Trophoblast cell (in vitro differentiated cells and primary cell): Measurements from ENCODE around the gene ATP13A3.

Experiments
- DNase-seq, 2 donors: peaks; one replicate each; pipeline ENCODE4 v3.0.0-alpha.2; 2016
- H2AFZ ChIP-seq: 2 replicates; pipeline ENCODE4 v1.6.1; 2013; ENCODE audit warnings: low read length, moderate library complexity, mild to moderate bottlenecking; ENCODE audit not compliant: insufficient read depth, poor library complexity
- H2AK5ac ChIP-seq: 2 replicates; pipeline ENCODE4 v1.6.1; 2013; ENCODE audit warnings: mild to moderate bottlenecking, low read length
- H2BK120ac ChIP-seq: 2 replicates; pipeline ENCODE4 v1.6.1; 2013; ENCODE audit warnings: low read length, mild to moderate bottlenecking, moderate library complexity; ENCODE audit not compliant: insufficient read depth, poor library complexity
- H2BK12ac ChIP-seq: 2 replicates; pipeline ENCODE4 v1.6.1; 2013; ENCODE audit warnings: mild to moderate bottlenecking, low read length, moderate library complexity
- H2BK5ac ChIP-seq: 2 replicates; pipeline ENCODE4 v1.6.1; 2013; ENCODE audit warnings: low read length, low read depth, moderate library complexity, mild to moderate bottlenecking; ENCODE audit not compliant: poor library complexity
- H3K14ac ChIP-seq: 2 replicates; pipeline ENCODE4 v1.6.1; 2013; ENCODE audit warnings: mild to moderate bottlenecking, low read length
- H3K18ac ChIP-seq: 2 replicates; pipeline ENCODE4 v1.6.1; 2013; ENCODE audit warnings: mild to moderate bottlenecking, low read length
- H3K23ac ChIP-seq: 2 replicates; pipeline ENCODE4 v1.6.1; 2013; ENCODE audit warnings: low read length
- H3K27ac ChIP-seq: 2 replicates; pipeline ENCODE4 v1.5.1; 2013; ENCODE audit warnings: low read depth, mild to moderate bottlenecking, inconsistent platforms, low read length, moderate library complexity
- H3K27me3 ChIP-seq: 2 replicates; pipeline ENCODE4 v1.6.1; 2013; ENCODE audit warnings: inconsistent platforms, mild to moderate bottlenecking, low read length, moderate library complexity; ENCODE audit not compliant: insufficient read depth
- H3K36me3 ChIP-seq, 2 experiments: 1 replicate in 1 of 2; 2 replicates in 1 of 2; pipeline ENCODE4 v1.6.1; 2013; ENCODE audit warnings: low read length in 2 of 2, mild to moderate bottlenecking in 2 of 2, moderate library complexity in 1 of 2; ENCODE audit not compliant: insufficient read depth in 2 of 2, control insufficient read depth in 1 of 2
- H3K4ac ChIP-seq: 2 replicates; pipeline ENCODE4 v1.6.1; 2013; ENCODE audit warnings: low read depth, mild to moderate bottlenecking, low read length, moderate library complexity
- H3K4me1 ChIP-seq, 2 experiments: 1 replicate in 1 of 2; 2 replicates in 1 of 2; pipeline ENCODE4 v1.6.1; 2013; ENCODE audit warnings: low read length in 2 of 2, mild to moderate bottlenecking in 2 of 2, moderate library complexity in 1 of 2; ENCODE audit not compliant: insufficient read depth in 2 of 2, control insufficient read depth in 1 of 2
- H3K4me2 ChIP-seq: 2 replicates; pipeline ENCODE4 v1.6.1; 2013; ENCODE audit warnings: inconsistent platforms, mild to moderate bottlenecking, low read length, moderate library complexity
- H3K4me3 ChIP-seq: 2 replicates; pipeline ENCODE4 v1.5.1; 2013; ENCODE audit warnings: mild to moderate bottlenecking, low read depth, low read length, inconsistent platforms
- H3K79me1 ChIP-seq: one replicate; pipeline ENCODE4 v1.6.1; 2013; ENCODE audit warnings: low read length
- H3K79me2 ChIP-seq: 2 replicates; pipeline ENCODE4 v1.6.1; 2013; ENCODE audit warnings: low read length, mild to moderate bottlenecking; ENCODE audit not compliant: control insufficient read depth, insufficient read depth, poor library complexity
- H3K9ac ChIP-seq: 2 replicates; pipeline ENCODE4 v1.6.1; 2013; ENCODE audit warnings: mild to moderate bottlenecking, low read length
- H3K9me3 ChIP-seq: 2 replicates; pipeline ENCODE4 v1.6.1; 2013; ENCODE audit warnings: low read depth, mild to moderate bottlenecking, control low read depth, inconsistent platforms, low read length; ENCODE audit not compliant: insufficient read depth
- H4K12ac ChIP-seq: 2 replicates; pipeline ENCODE4 v1.6.1; 2013; ENCODE audit warnings: low read depth, mild to moderate bottlenecking, low read length, moderate library complexity
- H4K8ac ChIP-seq: 2 replicates; pipeline ENCODE4 v1.6.1; 2013; ENCODE audit warnings: low read depth, mild to moderate bottlenecking, low read length, moderate library complexity
- H4K91ac ChIP-seq: one replicate; pipeline ENCODE4 v1.6.1; 2013; ENCODE audit warnings: low read depth, mild to moderate bottlenecking, low read length, moderate library complexity
- WGBS: extraction: QIAGEN DNeasy Blood & Tissue Kit; methylation state at CpG from one replicate; pipeline ENCODE4 v1.1.7; 2013; ENCODE audit warnings: missing lambda C conversion rate; ENCODE audit not compliant: insufficient read length, insufficient coverage; ENCODE audit errors: extremely low coverage; 5-methylcytosine and 5-hydroxymethylcytosine counted together

ATP13A3 gene

DNA sequence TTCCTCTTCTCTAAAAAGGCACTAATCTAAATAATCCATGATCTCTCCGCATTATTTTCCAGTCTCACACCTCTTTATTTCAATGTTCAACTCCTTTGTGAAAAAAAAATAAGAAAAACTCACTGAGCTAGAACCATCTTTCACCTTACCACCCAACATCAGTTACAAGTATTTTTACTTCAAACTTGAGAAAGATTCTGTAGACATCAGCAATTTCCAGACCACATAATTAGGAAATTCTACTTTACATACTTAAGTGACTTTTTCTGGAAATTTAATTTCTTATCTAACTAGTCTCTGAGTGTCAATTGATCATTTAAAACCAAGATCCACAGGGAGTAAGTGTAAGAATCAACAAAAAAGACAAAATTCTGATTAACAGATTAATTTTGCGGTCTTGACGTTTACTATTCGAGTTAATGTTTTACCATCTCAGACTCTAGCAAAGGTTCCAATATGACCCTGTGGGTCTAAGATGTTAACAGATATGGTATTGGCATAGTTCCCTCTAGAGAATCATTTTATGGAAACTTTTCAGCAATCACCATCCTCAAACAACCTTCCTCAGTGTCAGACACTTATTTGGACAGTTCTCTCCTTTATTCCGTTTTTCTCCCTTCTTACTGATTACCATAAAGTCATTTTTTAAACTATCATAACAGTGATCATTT is 5.1 kb downstream of the ATP13A3 start:
- H3K4ac ChIP-seq, result no peak overlapping the region
- H3K9ac ChIP-seq, result no peak overlapping the region
- H3K9me3 ChIP-seq, result no peaks in the 10 kb centered on the region
- no peak overlapping the region for H3K23ac ChIP-seq
- H4K91ac ChIP-seq, result no peak overlapping the region
- no peak for DNase-seq
- no peak overlapping the region for H2BK5ac ChIP-seq
- peaks cover 7% of the 10 kb centered on the region for H3K79me1 ChIP-seq
- H3K27ac ChIP-seq, result no peak overlapping the region
- no peak overlapping the region for H3K14ac ChIP-seq
- H3K79me2 ChIP-seq, result peaks cover 9% of the 10 kb centered on the region
- WGBS, result no CpG with 5 or more reads among the region's 5 CpGs
- no peak overlapping the region for H4K8ac ChIP-seq
- H4K12ac ChIP-seq, result no peak overlapping the region
- H3K18ac ChIP-seq, result no peak overlapping the region
- no peak overlapping the region for H2BK120ac ChIP-seq
- H3K4me2 ChIP-seq, result no peak overlapping the region
- H3K4me3 ChIP-seq, result no peak overlapping the region
- H2AK5ac ChIP-seq, result no peak overlapping the region
- no peak overlapping the region for H2AFZ ChIP-seq
- no peaks in the 10 kb centered on the region for H3K27me3 ChIP-seq
- peaks cover 0 to 2% of the 10 kb centered on the region in 2 experiments for H3K36me3 ChIP-seq
- H2BK12ac ChIP-seq, result no peak overlapping the region
- peaks cover 0 to 4% of the 10 kb centered on the region in 2 experiments for H3K4me1 ChIP-seq

DNA sequence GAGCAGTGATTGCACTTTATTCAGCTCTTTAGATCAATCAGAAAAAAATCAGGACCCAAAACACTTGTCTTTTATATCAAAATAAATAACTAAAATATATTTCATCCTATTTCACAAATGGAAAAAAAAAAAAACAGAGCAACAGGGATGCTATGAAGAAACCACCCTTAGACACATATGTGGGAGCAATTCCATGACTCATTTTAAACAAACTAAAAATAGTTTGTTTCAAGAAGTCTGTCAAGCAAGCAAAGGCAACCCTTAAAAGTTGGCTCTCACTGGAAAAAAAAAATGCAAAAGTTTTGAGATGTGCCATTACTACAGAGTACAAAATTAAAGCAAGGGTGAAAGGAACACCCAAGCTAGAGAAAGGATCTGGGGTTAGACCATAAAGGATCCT is 5.7 kb downstream of the ATP13A3 start:
- Histone ChIP-seq H2AFZ (no peak overlapping the region), H4K12ac (no peak overlapping the region), H2BK12ac (no peak overlapping the region), H2AK5ac (no peak overlapping the region), H2BK5ac (no peak overlapping the region), H3K4me3 (no peak overlapping the region), H4K8ac (no peak overlapping the region), H4K91ac (no peak overlapping the region), H3K4me1 (peaks cover 0 to 4% of the 10 kb centered on the region in 2 experiments), H3K4me2 (no peak overlapping the region), H3K14ac (no peak overlapping the region), H3K79me1 (peaks cover 4% of the 10 kb centered on the region), H3K27ac (no peak overlapping the region), H2BK120ac (no peak overlapping the region), H3K18ac (no peak overlapping the region), H3K23ac (no peak overlapping the region), H3K27me3 (no peaks in the 10 kb centered on the region), H3K36me3 (peaks cover 0 to 2% of the 10 kb centered on the region in 2 experiments), H3K4ac (no peak overlapping the region), H3K9me3 (no peaks in the 10 kb centered on the region), H3K9ac (no peak overlapping the region), H3K79me2 (peaks cover 7% of the 10 kb centered on the region)
- DNase-seq, result no peak

DNA sequence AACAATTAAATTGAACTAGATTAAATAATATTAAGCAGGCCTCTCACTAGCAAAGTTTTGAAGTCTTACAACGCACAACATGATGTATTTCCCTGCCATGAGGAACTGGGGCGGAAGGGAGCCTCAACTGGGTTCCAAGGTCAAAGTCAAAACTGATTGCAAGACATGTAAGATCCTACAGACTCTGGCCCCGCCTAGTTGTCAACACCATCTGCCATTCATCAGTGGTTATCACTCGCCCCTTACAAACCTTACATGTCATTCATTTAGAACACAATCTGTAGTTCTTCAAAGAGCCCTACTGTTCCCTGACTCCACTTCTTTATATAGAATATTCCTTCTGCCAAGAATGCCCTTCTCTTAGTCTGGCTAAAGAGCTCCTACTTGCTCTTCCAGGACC is 10.0 kb downstream of the ATP13A3 start:
- no peak overlapping the region for H3K27ac ChIP-seq
- no peak overlapping the region for H2BK12ac ChIP-seq
- DNase-seq, result no peak

DNA sequence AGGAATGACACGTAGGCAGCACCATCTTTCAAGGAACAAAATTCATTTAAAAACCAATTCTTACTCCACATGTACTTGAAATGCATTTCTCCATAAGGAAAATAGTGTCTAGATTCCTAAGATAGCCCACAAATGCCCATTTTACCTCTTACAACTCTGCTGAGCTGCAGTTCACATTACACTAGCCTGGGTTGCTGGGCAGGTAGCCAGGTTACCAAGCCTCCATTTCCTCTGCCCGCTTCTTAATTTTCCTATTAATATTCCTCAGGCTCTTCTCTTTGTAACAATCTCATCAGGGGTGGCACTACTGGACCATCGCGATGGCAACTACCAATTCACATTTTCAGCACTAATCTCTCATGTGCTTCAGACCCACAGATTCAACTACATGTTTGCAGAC is 10.8 kb downstream of the ATP13A3 start:
- Histone ChIP-seq H3K23ac (no peak overlapping the region), H2BK5ac (no peak overlapping the region), H2BK12ac (no peak overlapping the region), H4K12ac (no peak overlapping the region), H3K18ac (no peak overlapping the region), H3K36me3 (no peaks in the 10 kb centered on the region), H3K9me3 (no peaks in the 10 kb centered on the region), H3K14ac (no peak overlapping the region), H4K8ac (no peak overlapping the region), H3K79me1 (no peaks in the 10 kb centered on the region), H3K27me3 (no peaks in the 10 kb centered on the region), H2BK120ac (no peak overlapping the region), H3K4ac (no peak overlapping the region), H3K4me2 (no peak overlapping the region), H3K9ac (no peak overlapping the region), H3K4me1 (peaks cover 0 to 2% of the 10 kb centered on the region in 2 experiments), H3K79me2 (no peaks in the 10 kb centered on the region), H4K91ac (no peak overlapping the region), H3K4me3 (no peak overlapping the region), H3K27ac (no peak overlapping the region), H2AFZ (no peak overlapping the region), H2AK5ac (no peak overlapping the region)
- WGBS, result no CpG with 5 or more reads among the region's 4 CpGs
- no peak for DNase-seq

More for the DNA sequence above, 10.0 kb downstream of the ATP13A3 start:
- no peaks in the 10 kb centered on the region for H3K36me3 ChIP-seq
- no peak overlapping the region for H2AK5ac ChIP-seq
- no peak overlapping the region for H2AFZ ChIP-seq
- H3K27me3 ChIP-seq, result no peaks in the 10 kb centered on the region
- no peak overlapping the region for H3K4me2 ChIP-seq
- H4K8ac ChIP-seq, result no peak overlapping the region
- H3K14ac ChIP-seq, result no peak overlapping the region
- no peak overlapping the region for H3K4me3 ChIP-seq
- H3K4me1 ChIP-seq, result peaks cover 0 to under 1% of the 10 kb centered on the region in 2 experiments
- H4K12ac ChIP-seq, result no peak overlapping the region
- no peak overlapping the region for H3K18ac ChIP-seq
- no peaks in the 10 kb centered on the region for H3K9me3 ChIP-seq
- no peak overlapping the region for H4K91ac ChIP-seq
- no CpG with 5 or more reads among the region's 4 CpGs for WGBS
- no peak overlapping the region for H3K4ac ChIP-seq
- H3K79me2 ChIP-seq, result no peaks in the 10 kb centered on the region
- H3K79me1 ChIP-seq, result no peaks in the 10 kb centered on the region
- H2BK120ac ChIP-seq, result no peak overlapping the region
- H3K23ac ChIP-seq, result no peak overlapping the region
- no peak overlapping the region for H3K9ac ChIP-seq
- no peak overlapping the region for H2BK5ac ChIP-seq
